GM21515 (cell line): ENCODE data around the gene TRIM14.
"Not testable (repeated sequence)": the region's sequence is repeated elsewhere in the genome, so short reads cannot be mapped to it uniquely, and the experiment has no call there.

Experiments
- ATAC-seq: cut with Tn5 transposase; IDR thresholded peaks from one replicate; pipeline ENCODE4 v1.9.1; 2021; ENCODE audit not compliant: unreplicated experiment

Gene TRIM14

GRCh38 chr9:98050351-98050750 lies 68.7 kb downstream of the TRIM14 start:
- no peak for ATAC-seq

- ATAC-seq = no peak
These were observed 69.5 kb downstream of the TRIM14 start for GRCh38 chr9:98049288-98050072.

GRCh38 chr9:98047002-98047401 lies 72.0 kb downstream of the TRIM14 start:
- ATAC-seq = no peak

GRCh38 chr9:98046180-98046543 lies 72.9 kb downstream of the TRIM14 start:
- ATAC-seq = no peak

GRCh38 chr9:98045234-98046179 lies 73.5 kb downstream of the TRIM14 start:
- peak; percentile 78 for ATAC-seq

- no peak for ATAC-seq
These were observed 75.1 kb downstream of the TRIM14 start for GRCh38 chr9:98043915-98044314.

GRCh38 chr9:98040212-98040611 lies 78.8 kb downstream of the TRIM14 start:
- no peak for ATAC-seq

GRCh38 chr9:98039607-98040017 lies 79.4 kb downstream of the TRIM14 start:
- ATAC-seq = no peak

GRCh38 chr9:98038958-98039357 lies 80.1 kb downstream of the TRIM14 start:
- ATAC-seq = peak; percentile 34

GRCh38 chr9:98037357-98037756 lies 81.7 kb downstream of the TRIM14 start:
- ATAC-seq = no peak

GRCh38 chr9:98034593-98035546 lies 84.2 kb downstream of the TRIM14 start:
- ATAC-seq = peak; percentile 48

- no peak for ATAC-seq
These were observed 87.1 kb downstream of the TRIM14 start for GRCh38 chr9:98031935-98032334.

- no peak for ATAC-seq
These were observed 87.9 kb downstream of the TRIM14 start for GRCh38 chr9:98031169-98031568.

GRCh38 chr9:98024702-98025101 lies 94.3 kb downstream of the TRIM14 start:
- ATAC-seq = no peak

GRCh38 chr9:98022447-98022846 lies 96.6 kb downstream of the TRIM14 start:
- ATAC-seq = no peak

- ATAC-seq = no peak
These were observed 97.5 kb downstream of the TRIM14 start for GRCh38 chr9:98021306-98022040.

GRCh38 chr9:98020476-98021145 lies 98.4 kb downstream of the TRIM14 start:
- no peak for ATAC-seq

- ATAC-seq = not testable (repeated sequence)
These were observed 99.2 kb downstream of the TRIM14 start for GRCh38 chr9:98019869-98020268.
